GM12892 (cell line): ENCODE data around the gene IFITM10.

Experiments
- POLR2A ChIP-seq: IDR thresholded peaks from 2 replicates; pipeline ENCODE4 v1.6.1; 2011; ENCODE audit warnings: low read depth, low read length, control low read depth
- POLR2AphosphoS5 ChIP-seq: IDR thresholded peaks from 2 replicates; pipeline ENCODE4 v1.6.1; 2011; ENCODE audit warnings: low read depth, low read length, control low read depth
- TAF1 ChIP-seq: IDR thresholded peaks from 2 replicates; pipeline ENCODE4 v1.6.1; 2011; ENCODE audit warnings: low read depth, mild to moderate bottlenecking, control low read depth, low read length, borderline replicate concordance

DNA sequence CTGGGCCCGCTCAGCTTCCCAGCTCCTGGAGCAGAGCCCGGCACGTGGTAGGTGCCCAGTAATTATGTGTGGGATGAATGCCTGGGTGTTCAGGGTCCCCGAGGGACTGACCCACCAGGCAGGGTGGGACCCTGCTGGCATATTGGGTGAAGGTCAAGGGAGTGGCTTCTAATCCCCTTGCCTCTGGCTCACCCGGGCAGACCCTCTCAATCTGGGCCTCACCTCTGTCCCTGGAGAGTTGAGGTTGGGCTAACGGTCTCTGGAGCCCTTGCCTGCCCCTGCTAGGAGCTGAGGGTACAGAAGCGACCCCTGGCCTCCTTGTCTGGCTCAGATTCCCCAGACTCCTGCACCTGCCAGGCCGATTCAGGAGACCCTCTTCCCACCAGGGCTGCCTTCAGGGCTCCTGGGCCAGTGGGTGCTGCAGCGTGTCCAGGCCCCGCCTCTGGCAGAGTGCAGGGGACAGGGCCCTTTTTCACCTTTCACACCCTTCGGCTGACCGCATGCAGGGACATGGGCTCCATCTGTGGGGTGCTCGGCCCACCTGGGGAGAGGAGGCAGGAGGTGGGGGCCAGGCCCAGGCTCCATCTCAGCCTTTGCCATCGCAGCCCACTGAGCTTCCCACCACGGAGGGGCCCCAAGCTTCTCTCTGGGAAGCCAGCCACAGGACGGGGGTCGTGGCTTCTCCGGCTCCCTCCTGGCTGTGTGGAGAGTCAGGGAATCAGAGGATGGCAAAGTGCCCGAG is 17.2 kb upstream of the IFITM10 start:
- no peak for TF ChIP-seq POLR2A
- no peak for TF ChIP-seq POLR2AphosphoS5
- TF ChIP-seq TAF1: no peak
